H1 (cell line): ENCODE results near the gene GIPR. TPM values are rescaled to one million over a fixed set of nuclear protein-coding genes. Genes with fewer than 3 reads are reported as not detected.

Experiments
- CTCF ChIA-PET: fragments of 300-600 bp; sonication (Branson Sonifier 250); formaldehyde crosslinking; loops from one replicate; lab custom pipeline; 2021; ENCODE audit not compliant: partially characterized antibody; lab: Charles Lee
- POLR2A ChIA-PET: fragments of 300-600 bp; sonication (Branson Sonifier 250); formaldehyde crosslinking; loops from one replicate; lab custom pipeline; 2021; ENCODE audit warnings: inconsistent platforms; ENCODE audit not compliant: partially characterized antibody; lab: Charles Lee
- DNase-seq, 2 experiments: peaks; one replicate each; pipeline versions ENCODE4 v3.0.0 to v3.0.0-alpha.2; 2010 to 2022; ENCODE audit warnings: low spot score in 2 of 2, low read depth in 1 of 2, mixed read lengths in 1 of 2
- FAIRE-seq: peaks from 2 replicates; lab custom pipeline; 2011; peaks lifted over from hg19 to GRCh38; lab: Jason Lieb, UNC
- H2AFZ ChIP-seq: 2 replicates; pipeline ENCODE4 v1.8.1; 2012; ENCODE audit warnings: low read length, inconsistent platforms
- H2AK5ac ChIP-seq: 2 replicates; pipeline ENCODE4 v1.6.1; 2013; ENCODE audit warnings: low read depth, low read length
- H2BK120ac ChIP-seq: replicated peaks from 2 replicates; pipeline ENCODE3; 2013; ENCODE audit warnings: low read depth, low read length, inconsistent platforms
- H2BK12ac ChIP-seq: 2 replicates; pipeline ENCODE4 v1.6.1; 2013; ENCODE audit warnings: low read depth, low read length
- H2BK15ac ChIP-seq: 2 replicates; pipeline ENCODE4 v1.6.1; 2013; ENCODE audit warnings: low read length
- H2BK20ac ChIP-seq: 2 replicates; pipeline ENCODE4 v1.6.1; 2013; ENCODE audit warnings: low read length
- H2BK5ac ChIP-seq: 2 replicates; pipeline ENCODE4 v1.6.1; 2013; ENCODE audit warnings: low read depth, low read length
- H3K14ac ChIP-seq: 2 replicates; pipeline ENCODE4 v1.6.1; 2013; ENCODE audit warnings: inconsistent platforms; ENCODE audit not compliant: insufficient read length
- H3K18ac ChIP-seq: 2 replicates; pipeline ENCODE4 v1.6.1; 2013; ENCODE audit warnings: low read length; ENCODE audit errors: extremely low read depth
- H3K23ac ChIP-seq: 2 replicates; pipeline ENCODE4 v1.6.1; 2013; ENCODE audit warnings: inconsistent platforms; ENCODE audit not compliant: insufficient read length
- H3K23me2 ChIP-seq: 2 replicates; pipeline ENCODE4 v1.6.1; 2013; ENCODE audit warnings: low read depth, low read length
- H3K27ac ChIP-seq: 2 replicates; pipeline ENCODE4 v1.6.1; 2011; ENCODE audit warnings: low read depth, low read length, inconsistent platforms
- H3K27me3 ChIP-seq, 4 experiments: replicated peaks in 1 of 4; 1 replicate in 1 of 4; 2 replicates in 3 of 4; pipeline versions ENCODE4 v1.6.1 to v1.8.1; 2011 to 2013; ENCODE audit warnings: low read length in 3 of 4, mild to moderate bottlenecking in 3 of 4, inconsistent platforms in 2 of 4, mixed read lengths in 2 of 4, moderate library complexity in 1 of 4; ENCODE audit not compliant: control insufficient read depth in 3 of 4, insufficient read depth in 3 of 4; ENCODE audit errors: extremely low read depth in 1 of 4
- H3K36me3 ChIP-seq, 4 experiments: 2 replicates each; pipeline versions ENCODE4 v1.6.1 to v1.8.1; 2011 to 2013; ENCODE audit warnings: mild to moderate bottlenecking in 4 of 4, low read length in 3 of 4, moderate library complexity in 2 of 4, control low read depth in 1 of 4, inconsistent platforms in 1 of 4; ENCODE audit not compliant: insufficient read depth in 4 of 4, control insufficient read depth in 2 of 4
- H3K4ac ChIP-seq: replicated peaks from 2 replicates; pipeline ENCODE3; 2013; ENCODE audit warnings: low read length, low read depth, mixed read lengths, inconsistent platforms; ENCODE audit not compliant: insufficient read length
- H3K4me1 ChIP-seq, 4 experiments: replicated peaks in 1 of 4; 1 replicate in 1 of 4; 2 replicates in 3 of 4; pipeline versions ENCODE4 v1.6.1 to v1.8.1; 2011 to 2013; ENCODE audit warnings: low read length in 3 of 4, inconsistent platforms in 2 of 4, mixed read lengths in 1 of 4; ENCODE audit not compliant: insufficient read depth in 4 of 4, control insufficient read depth in 3 of 4
- H3K4me2 ChIP-seq, 2 experiments: 2 replicates each; pipeline versions ENCODE4 v1.6.1 to v1.8.1; 2011 to 2013; ENCODE audit warnings: low read depth in 2 of 2, low read length in 2 of 2, control low read depth in 1 of 2, inconsistent platforms in 1 of 2, mild to moderate bottlenecking in 1 of 2; ENCODE audit not compliant: insufficient read depth in 1 of 2
- H3K4me3 ChIP-seq, 4 experiments: fragments of 200-600, 300-600 bp in 1 of 4; sonication (generic), shearing (Covaris generic), sonication (Bioruptor Twin) in 1 of 4; 2 replicates each; pipeline versions ENCODE4 v1.5.1 to v1.8.1; 2011 to 2016; ENCODE audit warnings: low read length in 4 of 4, low read depth in 3 of 4, control low read depth in 2 of 4, inconsistent platforms in 2 of 4, mild to moderate bottlenecking in 2 of 4, mixed read lengths in 1 of 4, moderate library complexity in 1 of 4; ENCODE audit not compliant: insufficient read depth in 2 of 4; ENCODE audit errors: extremely low read depth in 1 of 4
- H3K56ac ChIP-seq: replicated peaks from 2 replicates; pipeline ENCODE3; 2013; ENCODE audit warnings: low read depth, mild to moderate bottlenecking, mixed read lengths, low read length, inconsistent platforms; ENCODE audit not compliant: insufficient read length
- H3K79me1 ChIP-seq: 2 replicates; pipeline ENCODE4 v1.6.1; 2013; ENCODE audit warnings: low read depth, low read length, control low read depth
- H3K79me2 ChIP-seq, 2 experiments: 2 replicates each; pipeline versions ENCODE4 v1.6.1 to v1.8.1; 2012 to 2013; ENCODE audit warnings: low read length in 2 of 2, mild to moderate bottlenecking in 2 of 2, inconsistent platforms in 1 of 2; ENCODE audit not compliant: insufficient read depth in 2 of 2, control insufficient read depth in 1 of 2
- H3K9ac ChIP-seq, 4 experiments: replicated peaks in 1 of 4; 1 replicate in 1 of 4; 2 replicates in 3 of 4; pipeline versions ENCODE4 v1.6.1 to v1.8.1; 2011 to 2013; ENCODE audit warnings: low read depth in 3 of 4, low read length in 3 of 4, control low read depth in 2 of 4, mild to moderate bottlenecking in 2 of 4, moderate library complexity in 2 of 4, inconsistent platforms in 1 of 4; ENCODE audit errors: extremely low read depth in 1 of 4
- H3K9me3 ChIP-seq, 2 experiments: 2 replicates each; pipeline versions ENCODE4 v1.6.1 to v1.8.1; 2012 to 2013; ENCODE audit warnings: mild to moderate bottlenecking in 2 of 2, moderate library complexity in 2 of 2, control low read depth in 1 of 2, inconsistent platforms in 1 of 2, low read depth in 1 of 2, low read length in 1 of 2, mixed read lengths in 1 of 2; ENCODE audit not compliant: insufficient read depth in 2 of 2
- H4K20me1 ChIP-seq, 2 experiments: replicated peaks in 1 of 2; 2 replicates each; pipeline versions ENCODE3 to v1.8.1; 2011 to 2013; ENCODE audit warnings: inconsistent platforms in 2 of 2, low read length in 2 of 2, mild to moderate bottlenecking in 1 of 2; ENCODE audit not compliant: insufficient read depth in 2 of 2, control insufficient read depth in 1 of 2
- H4K5ac ChIP-seq: 2 replicates; pipeline ENCODE4 v1.6.1; 2013; ENCODE audit warnings: low read length, low read depth, mixed read lengths, inconsistent platforms; ENCODE audit not compliant: insufficient read length
- H4K8ac ChIP-seq: 2 replicates; pipeline ENCODE4 v1.8.0; 2013; ENCODE audit warnings: mild to moderate bottlenecking, moderate library complexity, low read length, inconsistent platforms; ENCODE audit not compliant: insufficient read depth; ENCODE audit errors: extremely low read depth
- H4K91ac ChIP-seq: replicated peaks from 2 replicates; pipeline ENCODE3; 2013; ENCODE audit warnings: low read length, mixed read lengths, inconsistent platforms; ENCODE audit not compliant: insufficient read length
- WGBS, 2 experiments: shearing (Covaris generic) in 1 of 2; methylation state at CpG; one replicate each; pipeline versions ENCODE4 v1.1.6 to v1.1.7; 2013 to 2015; ENCODE audit warnings: low lambda C conversion rate in 2 of 2, mixed read lengths in 2 of 2, inconsistent platforms in 1 of 2, low coverage in 1 of 2, missing lambda C conversion rate in 1 of 2; ENCODE audit not compliant: insufficient replicate concordance in 2 of 2, insufficient coverage in 1 of 2, insufficient read length in 1 of 2; ENCODE audit errors: extremely low coverage in 1 of 2, missing lambda C conversion rate in 1 of 2; 5-methylcytosine and 5-hydroxymethylcytosine counted together
- polyA plus RNA-seq, 7 experiments: library from polyadenylated mRNA; depleted of rRNA in 3 of 7; stranded (reverse) in 5 of 7; unstranded in 2 of 7; fragments of >200 nt in 5 of 7; fragments of 200-250 nt in 2 of 7; gene quantifications; 1 replicate in 5 of 7; 2 replicates in 1 of 7; 4 replicates in 1 of 7; pipeline versions ENCODE4 v1.2.1 to v1.2.3, GENCODE V29; 2011 to 2013; ENCODE audit warnings: missing spikeins in 2 of 7, mixed read lengths in 2 of 7
- total RNA-seq: library from RNA; stranded (reverse); fragmentation: NEBNext Ultra II Directional; extraction: Animal tissue kit (Norgen Biotek cat#: 25700); gene quantifications from 2 replicates; pipeline ENCODE4 v1.2.1, GENCODE V29; 2021

Gene GIPR
- total and polyA plus RNA-seq, 2 of the 8 experiments (the other 6 are each of a cell fraction or from before 2014, with no cell fraction given): 0.42 to 1.3 TPM

DNA sequence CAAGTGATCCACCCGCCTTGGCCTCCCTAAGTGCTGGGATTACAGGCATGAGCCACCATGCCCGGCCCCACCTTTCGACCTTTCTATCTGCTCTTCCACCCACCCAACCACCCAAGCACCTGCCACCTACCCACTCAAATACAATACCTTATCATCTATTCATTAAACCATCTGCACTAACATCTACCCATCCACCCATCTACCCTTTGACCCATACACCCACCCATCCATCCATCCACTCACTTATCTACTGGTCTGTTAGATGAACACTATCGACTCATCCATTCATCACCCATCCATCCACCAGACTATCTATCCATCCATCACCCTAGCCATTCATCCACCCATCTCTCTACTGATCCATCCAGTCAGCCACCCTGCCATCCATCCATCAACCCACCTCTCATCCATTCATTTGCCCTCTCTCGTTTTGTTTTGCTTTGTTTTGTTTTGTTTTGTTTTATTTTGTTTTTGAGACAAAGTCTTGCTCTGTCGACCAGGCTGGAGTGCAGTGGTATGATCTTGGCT lies 46.0 kb upstream of the GIPR start:
- POLR2A ChIA-PET: no interaction called here
- peaks cover 4% of the 10 kb centered on the region; the same call in 1 of the 2 replicates for H3K23me2 ChIP-seq
- H2BK12ac ChIP-seq: no peak overlapping the region
- H3K4me2 ChIP-seq: no peak overlapping the region
- no peaks in the 10 kb centered on the region; a peak in 1 of 7 replicates for H3K4me1 ChIP-seq
- H2BK120ac ChIP-seq: no peak overlapping the region
- H3K9me3 ChIP-seq: no peaks in the 10 kb centered on the region
- no peaks in the 10 kb centered on the region for H3K27me3 ChIP-seq
- CTCF ChIA-PET: interaction anchor here (0.9 to 1.2 kb wide), 2 partner anchors 18 to 31 kb away, joined by 3 to 7 read pairs; partner anchors contain the start of gene EML2
- DNase-seq: no peak
- no peak overlapping the region for H3K23ac ChIP-seq
- H2BK15ac ChIP-seq: no peak overlapping the region
- H3K56ac ChIP-seq: no peak overlapping the region
- WGBS, 2 experiments: 90% methylated on average over 6 of the region's 6 CpGs; no CpG with 5 or more reads in 1 of the 2 experiments
- no peak overlapping the region for H2AFZ ChIP-seq
- H3K18ac ChIP-seq: no peak overlapping the region
- peaks cover 0 to 4% (median 0%) of the 10 kb centered on the region in 4 experiments; a peak in 3 of 8 replicates for H3K36me3 ChIP-seq
- no peak overlapping the region for H4K8ac ChIP-seq
- no peak overlapping the region for H4K91ac ChIP-seq
- H3K27ac ChIP-seq: no peak overlapping the region
- no peak overlapping the region for H3K4me3 ChIP-seq
- no peaks in the 10 kb centered on the region for H4K20me1 ChIP-seq
- no peak overlapping the region for H3K4ac ChIP-seq
- H3K79me2 ChIP-seq: no peaks in the 10 kb centered on the region
- no peak overlapping the region for H2BK20ac ChIP-seq
- no peak for FAIRE-seq
- no peaks in the 10 kb centered on the region for H3K79me1 ChIP-seq
- no peak overlapping the region for H2AK5ac ChIP-seq
- no peak overlapping the region for H3K14ac ChIP-seq
- H4K5ac ChIP-seq: no peak overlapping the region
- H2BK5ac ChIP-seq: no peak overlapping the region
- H3K9ac ChIP-seq: no peak overlapping the region
